Loucy (cell line): ENCODE measurements around the gene PLEKHG5.

Experiments used
- H2AFZ ChIP-seq: fragments of 200-600 bp; sonication (generic); 2 replicates; pipeline ENCODE4 v1.6.0; 2016; ENCODE audit warnings: antibody characterized with exemption, mild to moderate bottlenecking, low read length, moderate library complexity
- H3F3A ChIP-seq: fragments of 200-600 bp; 2 replicates; pipeline ENCODE4 v1.6.0; 2016; ENCODE audit warnings: antibody characterized with exemption, low read depth, mild to moderate bottlenecking
- H3K27me3 ChIP-seq: fragments of 200-600 bp; sonication (generic); 2 replicates; pipeline ENCODE4 v1.6.1; 2014; ENCODE audit warnings: low read length, mild to moderate bottlenecking; ENCODE audit not compliant: insufficient read depth, poor library complexity, severe bottlenecking
- H3K36me3 ChIP-seq: fragments of 200-600 bp; sonication (generic); 2 replicates; pipeline ENCODE4 v1.6.1; 2016; ENCODE audit warnings: low read length; ENCODE audit not compliant: insufficient read depth
- H3K4me1 ChIP-seq: fragments of 200-600 bp; sonication (generic); 2 replicates; pipeline ENCODE4 v1.5.1; 2014; ENCODE audit warnings: low read length, mild to moderate bottlenecking; ENCODE audit not compliant: insufficient read depth, poor library complexity, severe bottlenecking
- H3K4me2 ChIP-seq: fragments of 200-600 bp; sonication (generic); 2 replicates; pipeline ENCODE4 v1.6.0; 2014; ENCODE audit warnings: antibody characterized with exemption, low read length, low read depth, mild to moderate bottlenecking; ENCODE audit not compliant: poor library complexity, severe bottlenecking
- H3K4me3 ChIP-seq: fragments of 200-600 bp; sonication (generic); 2 replicates; pipeline ENCODE4 v1.5.1; 2014; ENCODE audit warnings: low read length, mild to moderate bottlenecking, mixed read lengths; ENCODE audit not compliant: poor library complexity, severe bottlenecking
- H3K79me2 ChIP-seq: fragments of 200-600 bp; sonication (generic); 2 replicates; pipeline ENCODE4 v1.6.1; 2014; ENCODE audit warnings: low read length; ENCODE audit not compliant: insufficient read depth
- H3K9ac ChIP-seq: fragments of 200-600 bp; sonication (generic); 2 replicates; pipeline ENCODE4 v1.6.0; 2014; ENCODE audit warnings: mild to moderate bottlenecking, low read depth, low read length, moderate library complexity; ENCODE audit not compliant: poor library complexity, severe bottlenecking
- H3K9me2 ChIP-seq: fragments of 200-600 bp; sonication (generic); replicated peaks from 2 replicates; pipeline ENCODE4 v1.6.1; 2016; ENCODE audit warnings: low read depth, low read length, mixed read lengths
- H3K9me3 ChIP-seq: fragments of 200-600 bp; sonication (generic); 2 replicates; pipeline ENCODE4 v1.6.1; 2014; ENCODE audit warnings: mild to moderate bottlenecking, antibody characterized with exemption, low read length, low read depth; ENCODE audit not compliant: insufficient read depth
- H4K20me1 ChIP-seq: fragments of 200-600 bp; sonication (generic); 2 replicates; pipeline ENCODE4 v1.6.0; 2014; ENCODE audit warnings: antibody characterized with exemption, low read length, mild to moderate bottlenecking; ENCODE audit not compliant: insufficient read depth, poor library complexity, severe bottlenecking
- EZH2phosphoT487 ChIP-seq: fragments of 200-600 bp; IDR thresholded peaks from 2 replicates; pipeline ENCODE4 v1.6.1; 2018; ENCODE audit warnings: antibody characterized with exemption, mild to moderate bottlenecking, moderate library complexity, borderline replicate concordance
- TF ChIP-seq, protein P1 (sequence below): fragments of 200-600 bp; sonication (generic); conservative IDR thresholded peaks from 2 replicates; pipeline ENCODE4 v1.5.1; 2014; ENCODE audit warnings: mild to moderate bottlenecking, antibody characterized with exemption, low read length

PLEKHG5 gene

DNA sequence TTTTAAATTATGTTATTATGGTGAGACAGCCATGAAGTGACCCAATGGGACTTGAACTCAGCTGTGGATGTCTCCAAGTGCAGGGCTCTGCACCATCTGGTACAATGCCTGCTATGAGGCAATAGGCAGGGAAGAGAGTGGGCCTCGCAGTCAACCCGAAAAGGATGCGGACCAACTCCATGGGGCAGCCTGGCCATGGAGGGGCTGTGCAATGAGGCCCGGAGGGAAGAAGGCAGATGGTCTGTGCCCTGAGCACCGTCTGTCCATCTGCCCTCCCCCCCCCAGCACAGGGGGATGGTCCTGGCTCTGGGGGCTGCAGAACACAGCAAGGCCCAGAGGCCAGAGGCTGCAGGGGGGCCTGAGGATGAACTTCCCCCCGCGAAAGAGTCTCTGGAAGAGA, 49.9 kb downstream of the PLEKHG5 start:
- no peaks in the 10 kb centered on the region for H3K9me3 ChIP-seq
- no peak overlapping the region for H3K4me3 ChIP-seq
- no peaks in the 10 kb centered on the region for H3K4me1 ChIP-seq
- no peaks in the 10 kb centered on the region for H3K36me3 ChIP-seq
- no peaks in the 10 kb centered on the region for H4K20me1 ChIP-seq
- TF ChIP-seq, protein P1, sequence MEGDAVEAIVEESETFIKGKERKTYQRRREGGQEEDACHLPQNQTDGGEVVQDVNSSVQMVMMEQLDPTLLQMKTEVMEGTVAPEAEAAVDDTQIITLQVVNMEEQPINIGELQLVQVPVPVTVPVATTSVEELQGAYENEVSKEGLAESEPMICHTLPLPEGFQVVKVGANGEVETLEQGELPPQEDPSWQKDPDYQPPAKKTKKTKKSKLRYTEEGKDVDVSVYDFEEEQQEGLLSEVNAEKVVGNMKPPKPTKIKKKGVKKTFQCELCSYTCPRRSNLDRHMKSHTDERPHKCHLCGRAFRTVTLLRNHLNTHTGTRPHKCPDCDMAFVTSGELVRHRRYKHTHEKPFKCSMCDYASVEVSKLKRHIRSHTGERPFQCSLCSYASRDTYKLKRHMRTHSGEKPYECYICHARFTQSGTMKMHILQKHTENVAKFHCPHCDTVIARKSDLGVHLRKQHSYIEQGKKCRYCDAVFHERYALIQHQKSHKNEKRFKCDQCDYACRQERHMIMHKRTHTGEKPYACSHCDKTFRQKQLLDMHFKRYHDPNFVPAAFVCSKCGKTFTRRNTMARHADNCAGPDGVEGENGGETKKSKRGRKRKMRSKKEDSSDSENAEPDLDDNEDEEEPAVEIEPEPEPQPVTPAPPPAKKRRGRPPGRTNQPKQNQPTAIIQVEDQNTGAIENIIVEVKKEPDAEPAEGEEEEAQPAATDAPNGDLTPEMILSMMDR: no peak
- H3K27me3 ChIP-seq: no peaks in the 10 kb centered on the region
- no peak overlapping the region for H2AFZ ChIP-seq
- no peak overlapping the region for H3K9ac ChIP-seq
- H3K9me2 ChIP-seq: no peaks in the 10 kb centered on the region
- no peaks in the 10 kb centered on the region for H3F3A ChIP-seq
- H3K4me2 ChIP-seq: no peak overlapping the region
- H3K79me2 ChIP-seq: no peaks in the 10 kb centered on the region

DNA sequence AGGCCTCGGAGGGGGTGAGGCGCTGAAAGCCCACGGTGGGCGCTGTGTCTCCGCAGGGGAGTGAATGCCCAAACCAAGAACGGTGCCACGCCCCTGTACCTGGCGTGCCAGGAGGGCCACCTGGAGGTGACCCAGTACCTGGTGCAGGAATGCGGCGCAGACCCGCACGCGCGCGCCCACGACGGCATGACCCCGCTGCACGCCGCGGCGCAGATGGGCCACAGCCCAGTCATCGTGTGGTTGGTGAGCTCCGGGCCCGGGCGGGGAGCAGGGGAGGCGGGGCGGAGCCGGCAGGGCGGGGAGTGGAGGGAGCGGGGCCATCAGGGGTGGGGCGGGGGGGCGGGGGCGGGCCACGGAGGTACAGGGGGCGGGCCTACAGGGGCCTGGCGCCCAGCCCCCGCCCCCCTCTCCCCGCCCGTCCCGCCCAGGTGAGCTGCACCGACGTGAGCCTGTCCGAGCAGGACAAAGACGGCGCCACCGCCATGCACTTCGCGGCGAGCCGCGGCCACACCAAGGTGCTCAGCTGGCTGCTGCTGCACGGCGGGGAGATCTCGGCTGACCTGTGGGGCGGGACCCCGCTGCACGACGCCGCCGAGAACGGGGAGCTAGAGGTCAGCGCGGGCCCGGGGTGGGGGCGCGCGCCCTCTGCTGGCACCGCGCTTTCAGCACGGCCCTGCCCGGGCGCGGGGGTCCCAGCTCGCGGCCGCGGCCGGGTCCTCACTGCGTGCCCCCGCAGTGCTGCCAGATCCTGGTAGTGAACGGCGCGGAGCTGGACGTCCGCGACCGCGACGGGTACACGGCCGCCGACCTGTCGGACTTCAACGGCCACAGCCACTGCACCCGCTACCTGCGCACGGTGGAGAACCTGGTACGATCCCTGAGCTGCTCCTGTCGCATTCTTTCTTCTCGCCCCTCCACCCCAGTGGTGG, 51.0 kb downstream of the PLEKHG5 start:
- H3F3A ChIP-seq: no peaks in the 10 kb centered on the region
- H3K4me1 ChIP-seq: no peaks in the 10 kb centered on the region
- no peaks in the 10 kb centered on the region for H3K79me2 ChIP-seq
- no peak for TF ChIP-seq EZH2phosphoT487
- TF ChIP-seq, protein P1: no peak
- H3K9me2 ChIP-seq: no peaks in the 10 kb centered on the region
- H3K9me3 ChIP-seq: no peaks in the 10 kb centered on the region
- no peak overlapping the region for H3K4me2 ChIP-seq
- no peak overlapping the region for H3K4me3 ChIP-seq
- no peaks in the 10 kb centered on the region for H3K36me3 ChIP-seq
- no peak overlapping the region for H2AFZ ChIP-seq
- no peak overlapping the region for H3K9ac ChIP-seq
- H4K20me1 ChIP-seq: no peaks in the 10 kb centered on the region
- H3K27me3 ChIP-seq: no peaks in the 10 kb centered on the region

DNA sequence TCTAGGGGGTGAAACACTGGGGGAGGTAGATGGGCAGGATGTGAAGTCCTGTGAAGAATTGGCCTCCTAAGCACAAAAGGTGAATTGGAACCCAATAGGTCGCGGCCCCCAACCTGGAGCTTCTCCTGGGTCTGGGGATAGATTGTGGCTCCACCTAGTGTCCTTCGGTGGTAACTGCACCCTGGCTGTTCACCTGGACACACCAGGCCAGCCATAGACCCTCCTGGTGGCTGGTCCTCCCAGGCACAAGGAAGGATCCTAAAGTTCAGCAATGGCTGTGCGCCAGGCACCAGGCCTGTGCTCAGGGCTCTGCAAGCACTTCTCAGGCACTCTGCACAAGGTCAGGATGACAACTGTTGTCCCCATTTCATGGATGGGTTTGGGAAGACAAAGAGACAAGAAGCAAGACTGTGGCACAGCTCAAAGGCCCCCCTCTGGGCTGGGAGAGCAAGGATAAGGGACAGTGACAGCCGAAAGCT, 53.4 kb downstream of the PLEKHG5 start:
- no peak for TF ChIP-seq EZH2phosphoT487
- TF ChIP-seq, protein P1: peak; percentile 86
- Histone ChIP-seq H3K27me3 (no peaks in the 10 kb centered on the region), H3K9me2 (no peaks in the 10 kb centered on the region), H3K79me2 (no peaks in the 10 kb centered on the region), H4K20me1 (no peaks in the 10 kb centered on the region), H3K4me1 (no peaks in the 10 kb centered on the region), H3K4me3 (no peak overlapping the region), H3K9ac (no peak overlapping the region), H2AFZ (no peak overlapping the region), H3K9me3 (no peaks in the 10 kb centered on the region), H3K36me3 (no peaks in the 10 kb centered on the region), H3F3A (no peaks in the 10 kb centered on the region), H3K4me2 (no peak overlapping the region)
